Putamen (tissue), 1 donor: Measurements from ENCODE around the gene STK4.

ENCODE experiments used
- DNase-seq: peaks from one replicate; pipeline ENCODE4 v3.0.0-alpha.2; 2016; ENCODE audit warnings: low spot score

STK4 gene

DNA sequence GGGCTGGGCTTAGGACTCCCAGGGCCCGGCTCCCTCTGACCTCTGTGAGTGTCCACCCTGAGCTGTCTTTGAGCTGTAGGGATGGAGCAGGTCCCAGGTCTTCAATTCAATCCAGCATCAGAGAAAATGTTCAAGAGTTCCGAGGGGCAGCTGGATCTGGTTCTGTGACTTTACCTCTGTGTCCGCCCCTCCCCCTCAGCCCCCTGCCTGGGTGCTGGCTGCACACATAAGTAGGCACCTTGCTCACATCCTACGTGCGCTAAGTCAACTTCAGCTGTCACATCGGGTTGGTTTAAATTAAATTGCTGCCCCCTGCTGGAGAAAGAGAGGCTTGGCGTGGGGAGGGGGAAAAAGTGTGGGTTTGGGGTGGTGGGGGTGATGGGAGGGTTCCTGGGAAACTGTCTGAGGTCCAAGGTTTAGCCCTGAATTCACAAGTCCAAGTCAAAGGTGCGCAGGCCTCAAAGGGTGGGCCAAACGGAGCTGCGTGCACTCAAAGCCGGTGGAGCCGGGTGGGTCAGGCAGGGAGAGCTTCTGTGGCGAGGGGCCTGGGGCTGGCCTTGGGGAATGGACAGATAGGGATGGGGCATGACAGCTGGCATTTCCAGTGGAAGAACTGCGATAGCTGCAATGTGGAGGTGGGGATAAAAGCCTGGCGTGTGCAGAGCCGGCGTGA lies 145.6 kb downstream of the STK4 start:
- DNase-seq = no peak

DNA sequence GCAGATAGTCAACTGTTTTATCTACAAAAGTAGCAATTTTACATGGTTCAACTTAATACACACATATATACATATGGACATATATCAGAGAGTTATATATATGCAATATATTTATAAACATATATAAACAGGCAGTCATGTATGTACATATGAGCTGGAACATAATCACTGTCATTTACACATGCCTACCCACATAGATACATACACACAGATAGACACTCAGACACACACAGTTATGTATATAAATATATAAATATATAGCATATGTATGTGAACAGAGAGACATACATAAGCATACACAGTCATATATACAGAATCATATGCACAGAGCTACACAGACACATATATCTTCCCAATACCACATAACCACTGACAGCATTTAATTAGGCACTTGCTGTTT lies 146.4 kb downstream of the STK4 start:
- DNase-seq = no peak

DNA sequence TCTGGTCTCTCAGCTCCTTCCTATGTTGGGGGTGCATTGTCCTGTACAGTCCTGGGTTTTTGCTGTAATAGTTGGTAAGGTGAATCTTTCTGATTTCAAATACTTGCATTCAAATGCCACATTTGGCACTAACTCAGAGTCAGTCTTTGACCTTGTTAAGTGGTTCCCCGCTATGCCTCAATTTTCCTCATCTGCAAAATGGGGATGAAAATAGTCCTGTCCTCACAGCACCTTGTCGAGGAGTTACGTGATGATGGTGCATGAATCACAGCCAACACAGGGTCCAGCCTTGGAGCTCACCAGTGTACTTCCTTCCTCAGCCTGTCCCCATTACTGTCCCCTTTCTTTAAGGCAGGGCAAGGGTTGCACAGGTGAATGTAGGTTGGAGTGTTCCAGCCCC lies 147.6 kb downstream of the STK4 start:
- DNase-seq = no peak

DNA sequence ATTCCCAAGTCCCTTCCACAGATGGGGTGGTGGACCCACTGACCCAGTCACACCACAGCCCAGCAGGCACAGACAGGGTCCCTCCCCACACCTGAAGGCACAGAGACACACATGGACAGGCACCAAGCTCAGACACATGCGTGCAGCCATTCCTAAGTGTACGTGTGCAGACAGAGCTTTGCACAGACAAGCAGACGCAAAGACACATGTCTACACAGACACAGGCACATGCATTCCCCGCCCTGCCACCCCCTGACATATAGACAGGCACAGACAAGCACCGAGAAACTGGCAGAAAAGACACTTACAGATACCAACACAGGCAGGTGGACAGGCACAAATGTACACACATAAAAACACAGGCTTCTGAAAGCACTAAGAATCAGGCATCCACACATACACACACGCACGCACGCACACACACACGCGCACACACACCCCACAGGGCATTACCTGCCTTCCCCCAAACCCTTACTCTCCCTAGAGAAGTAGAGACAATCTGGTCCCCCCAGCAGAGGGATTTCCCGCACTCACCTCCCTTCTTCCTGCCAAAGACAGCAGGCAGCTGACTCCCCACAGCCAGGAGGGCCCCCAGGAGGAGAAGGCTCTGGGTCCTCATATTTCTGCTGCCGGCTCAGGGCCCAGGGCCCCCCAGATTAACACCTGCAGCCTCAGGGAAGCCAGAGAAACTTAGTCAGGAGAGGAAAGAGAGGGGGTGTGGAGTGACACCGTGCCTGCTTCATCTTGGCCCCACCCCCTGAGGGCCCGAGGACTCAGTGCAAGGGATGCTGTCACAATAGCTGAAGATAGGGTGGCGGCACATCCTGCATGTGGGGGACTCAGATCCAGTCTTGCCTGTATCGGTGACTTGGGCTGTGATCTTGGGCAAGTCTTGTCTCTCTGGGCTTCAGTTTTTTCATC lies 148.4 kb downstream of the STK4 start, which contains the start of gene WFDC5:
TSS of gene WFDC5 (minus strand) at position 710 of the 921 bp plus-strand sequence. CDS start at position 619, 91 bp downstream.
- no peak for DNase-seq

DNA sequence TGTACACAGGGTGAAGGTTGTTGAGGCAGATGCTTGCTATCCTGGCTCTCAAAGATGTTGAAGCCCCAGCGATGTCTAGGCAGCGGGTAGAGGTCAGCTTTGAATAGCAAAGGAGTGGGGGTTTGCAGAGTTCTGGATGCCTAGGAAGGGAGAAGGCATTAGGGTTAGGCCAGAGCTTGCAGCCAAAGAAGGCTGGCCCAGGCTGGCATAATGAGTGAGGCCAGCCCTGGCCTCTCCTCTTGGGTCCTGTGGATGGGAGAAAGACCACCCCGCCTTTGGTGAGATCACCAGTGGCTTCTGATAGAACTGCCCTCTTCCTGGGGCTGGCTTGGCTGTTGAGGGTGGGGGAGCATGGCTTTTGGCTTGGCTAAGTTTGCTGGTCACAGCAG lies 149.1 kb downstream of the STK4 start:
- DNase-seq = no peak

DNA sequence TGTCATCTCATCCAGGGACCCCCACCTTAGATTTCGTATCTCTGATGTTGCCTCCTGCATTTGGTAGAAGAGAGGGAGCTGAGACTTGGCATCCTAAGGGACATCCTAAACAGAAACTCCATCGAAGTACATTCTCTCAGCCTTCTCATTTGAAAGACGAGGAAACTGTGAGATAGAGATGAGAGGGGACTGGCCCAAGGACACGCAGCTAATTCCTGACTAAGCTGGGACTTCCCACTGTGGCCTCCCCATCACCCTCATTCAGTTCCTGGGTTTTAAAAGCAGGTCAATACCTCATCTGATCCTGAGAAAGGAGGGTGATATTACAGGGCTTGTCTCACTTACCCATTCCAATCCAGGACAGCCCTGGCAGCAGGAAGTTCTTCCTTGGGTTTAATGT lies 149.5 kb downstream of the STK4 start:
- no peak for DNase-seq

DNA sequence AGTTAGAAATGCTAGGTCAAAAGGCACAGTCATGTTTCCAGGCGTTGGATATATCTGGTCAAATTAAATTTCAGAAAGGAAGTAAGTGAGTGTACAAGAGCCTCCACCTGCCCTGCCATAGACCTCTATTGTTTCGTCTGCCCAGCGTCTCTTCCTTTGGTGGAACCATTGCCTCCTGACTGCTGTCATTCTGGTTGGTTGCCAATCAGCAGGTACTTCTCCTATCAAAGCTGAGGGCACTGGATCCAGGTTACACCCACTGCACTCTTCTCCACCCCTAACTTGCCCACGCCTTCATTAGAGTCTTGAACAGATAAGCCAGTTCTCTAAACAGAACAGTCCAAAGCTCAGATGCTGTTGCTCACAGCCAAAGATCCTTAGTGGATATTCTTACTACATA lies 151.3 kb downstream of the STK4 start:
- DNase-seq = no peak

DNA sequence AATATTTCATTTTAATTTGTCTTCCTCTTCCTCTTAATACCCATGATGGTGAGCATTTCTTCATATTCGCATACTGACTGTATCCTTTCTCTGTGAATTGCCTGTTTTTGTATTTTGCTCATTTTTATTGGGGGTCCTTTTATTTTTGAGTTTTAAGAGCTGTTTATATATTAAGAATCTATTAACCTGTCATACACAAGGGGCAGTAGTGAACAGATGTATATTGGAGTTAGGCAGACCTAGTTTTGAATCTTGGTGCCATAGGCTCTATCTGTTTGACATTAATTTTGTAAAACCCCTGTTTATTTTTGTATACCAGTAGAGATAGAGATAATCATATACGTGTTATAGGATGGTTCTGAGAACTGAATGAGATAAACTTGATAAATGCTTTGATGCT lies 151.7 kb downstream of the STK4 start:
- DNase-seq = no peak

DNA sequence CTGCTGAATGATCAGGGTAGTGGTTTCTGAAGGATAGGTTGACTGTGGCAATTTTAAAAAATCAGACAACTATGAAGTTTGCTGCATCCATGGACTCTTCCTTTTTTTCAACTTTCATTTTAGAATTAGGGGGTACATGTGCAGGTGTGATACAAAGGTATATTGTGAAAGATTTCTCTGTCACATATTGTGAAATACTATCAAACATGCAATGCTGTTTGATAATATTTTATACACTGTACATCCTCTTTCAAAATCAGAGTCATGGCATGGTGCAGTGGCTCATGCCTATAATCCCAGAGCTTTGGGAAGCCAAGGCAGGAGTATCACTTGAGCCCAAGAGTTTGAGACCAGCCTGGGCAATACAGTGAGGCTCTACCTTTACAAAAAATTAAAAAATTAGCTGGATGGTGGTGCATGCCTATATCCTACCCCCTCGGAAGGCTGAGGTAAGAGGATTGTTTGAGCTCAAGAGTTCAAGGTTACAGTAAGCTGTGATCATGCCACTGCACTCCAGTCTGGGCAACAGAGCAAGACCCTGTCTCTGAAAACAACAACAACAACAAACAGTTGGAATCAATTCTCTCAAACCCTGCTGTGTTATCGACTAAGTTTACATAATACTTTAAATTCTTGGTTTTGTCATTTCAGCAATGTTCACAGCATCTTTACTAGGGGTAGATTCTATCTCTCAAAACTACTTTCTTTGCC lies 153.4 kb downstream of the STK4 start:
- DNase-seq = no peak

DNA sequence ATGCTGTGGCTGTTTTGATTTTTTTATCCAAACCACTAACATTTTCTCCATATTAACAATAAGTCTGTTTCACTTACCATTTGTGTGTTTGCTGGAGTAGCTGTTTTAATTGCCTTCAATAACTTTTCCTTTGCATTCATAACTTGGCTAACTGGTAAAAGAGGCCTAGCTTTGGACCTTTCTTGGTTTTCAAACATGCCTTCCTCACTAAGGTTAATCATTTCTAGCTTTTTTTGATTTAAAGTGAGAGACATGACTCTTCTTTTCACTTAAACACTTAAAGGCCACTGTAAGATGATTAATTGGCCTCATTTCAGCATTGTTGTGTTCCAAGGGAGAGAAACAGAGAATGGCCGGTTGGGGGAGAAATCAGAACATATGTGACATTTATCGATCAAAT lies 155.1 kb downstream of the STK4 start:
- no peak for DNase-seq

DNA sequence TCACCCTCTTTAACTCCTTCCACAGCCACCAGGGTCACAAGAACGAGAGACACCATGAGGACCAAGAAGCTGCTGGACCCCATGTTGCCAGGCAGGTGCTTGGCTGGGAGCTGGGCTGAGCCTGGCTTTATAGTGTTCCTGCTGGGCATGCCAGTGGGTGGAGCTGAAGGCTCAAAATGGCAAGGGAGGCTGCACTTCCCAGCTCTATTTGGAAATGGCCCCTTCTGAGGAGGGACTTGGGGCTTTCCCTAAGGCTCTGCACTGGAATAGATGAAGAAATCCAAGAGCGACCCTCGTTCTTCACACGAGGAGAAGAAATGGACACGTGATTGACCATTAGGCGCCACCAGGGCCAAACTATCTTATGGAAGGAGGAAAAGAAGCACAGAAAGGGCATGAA lies 158.1 kb downstream of the STK4 start, which contains the start of gene WFDC12:
TSS of gene WFDC12 (minus strand) at position 101 of the 400 bp plus-strand sequence. CDS start at position 83, 18 bp downstream.
- no peak for DNase-seq

DNA sequence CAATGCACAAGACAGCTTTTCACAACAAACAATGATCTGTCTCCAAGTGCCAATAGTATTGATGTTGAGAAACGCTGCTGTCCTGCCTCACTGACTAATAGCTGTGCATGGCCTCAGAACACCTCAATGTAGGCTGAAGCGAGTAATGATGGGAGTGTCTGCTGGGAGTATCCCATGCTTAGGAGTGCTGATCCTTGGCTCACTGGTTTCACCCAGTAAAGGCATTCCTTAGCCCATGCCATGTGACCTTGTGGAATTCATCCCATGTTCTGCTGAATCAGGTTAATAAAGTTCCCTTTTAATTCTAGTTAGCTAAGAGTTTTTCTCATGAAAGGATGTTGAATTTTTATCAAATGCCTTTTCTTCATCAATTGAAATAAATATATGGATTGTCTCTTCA lies 161.8 kb downstream of the STK4 start:
- no peak for DNase-seq
